HG03280 (cell line): ENCODE data around the gene UTP4.
A peak's percentile ranks its signal among the peaks of the same experiment; 100 is the strongest.
"Not testable (repeated sequence)": the region's sequence is repeated elsewhere in the genome, so short reads cannot be mapped to it uniquely, and the experiment has no call there.

Source experiments
- ATAC-seq: cut with Tn5 transposase; IDR thresholded peaks from one replicate; pipeline ENCODE4 v1.9.1; 2021; ENCODE audit warnings: mild to moderate bottlenecking, moderate library complexity; ENCODE audit not compliant: unreplicated experiment

UTP4 gene

DNA sequence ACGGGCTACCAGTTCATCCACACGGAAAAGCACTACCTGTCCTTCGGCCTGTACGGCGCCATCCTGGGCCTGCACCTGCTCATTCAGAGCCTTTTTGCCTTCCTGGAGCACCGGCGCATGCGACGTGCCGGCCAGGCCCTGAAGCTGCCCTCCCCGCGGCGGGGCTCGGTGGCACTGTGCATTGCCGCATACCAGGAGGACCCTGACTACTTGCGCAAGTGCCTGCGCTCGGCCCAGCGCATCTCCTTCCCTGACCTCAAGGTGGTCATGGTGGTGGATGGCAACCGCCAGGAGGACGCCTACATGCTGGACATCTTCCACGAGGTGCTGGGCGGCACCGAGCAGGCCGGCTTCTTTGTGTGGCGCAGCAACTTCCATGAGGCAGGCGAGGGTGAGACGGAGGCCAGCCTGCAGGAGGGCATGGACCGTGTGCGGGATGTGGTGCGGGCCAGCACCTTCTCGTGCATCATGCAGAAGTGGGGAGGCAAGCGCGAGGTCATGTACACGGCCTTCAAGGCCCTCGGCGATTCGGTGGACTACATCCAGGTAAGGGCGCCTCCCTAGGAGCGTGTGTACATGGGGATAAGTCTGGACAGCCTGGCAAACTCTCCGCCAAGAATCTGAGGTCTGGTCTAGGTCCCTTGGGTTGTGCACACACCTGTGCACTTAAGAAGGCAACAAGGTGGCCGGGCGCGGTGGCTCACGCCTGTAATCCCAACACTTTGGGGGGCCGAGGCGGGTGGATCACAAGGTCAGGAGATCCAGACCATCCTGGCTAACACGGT lies 22.8 kb upstream of the UTP4 start:
- ATAC-seq, result no peak

DNA sequence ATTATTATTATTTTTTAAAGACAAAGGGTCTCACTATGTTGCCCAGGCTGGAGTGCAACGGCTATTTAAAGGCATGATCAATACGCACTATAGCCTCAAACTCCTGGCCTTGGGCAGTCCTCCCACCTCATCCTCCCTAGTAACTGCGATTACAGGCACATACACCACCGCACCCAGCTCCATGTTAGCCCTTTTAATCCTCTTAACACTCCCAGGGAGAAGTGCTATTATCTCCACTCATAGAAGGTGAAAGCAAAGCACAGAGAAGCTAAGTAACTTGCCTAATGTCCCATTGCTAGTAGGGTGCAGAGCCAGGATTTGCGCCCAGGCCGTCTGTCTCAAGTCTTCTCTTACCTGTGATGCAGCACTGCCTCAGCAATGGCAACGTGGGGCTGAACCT lies 22.0 kb upstream of the UTP4 start:
- no peak for ATAC-seq

DNA sequence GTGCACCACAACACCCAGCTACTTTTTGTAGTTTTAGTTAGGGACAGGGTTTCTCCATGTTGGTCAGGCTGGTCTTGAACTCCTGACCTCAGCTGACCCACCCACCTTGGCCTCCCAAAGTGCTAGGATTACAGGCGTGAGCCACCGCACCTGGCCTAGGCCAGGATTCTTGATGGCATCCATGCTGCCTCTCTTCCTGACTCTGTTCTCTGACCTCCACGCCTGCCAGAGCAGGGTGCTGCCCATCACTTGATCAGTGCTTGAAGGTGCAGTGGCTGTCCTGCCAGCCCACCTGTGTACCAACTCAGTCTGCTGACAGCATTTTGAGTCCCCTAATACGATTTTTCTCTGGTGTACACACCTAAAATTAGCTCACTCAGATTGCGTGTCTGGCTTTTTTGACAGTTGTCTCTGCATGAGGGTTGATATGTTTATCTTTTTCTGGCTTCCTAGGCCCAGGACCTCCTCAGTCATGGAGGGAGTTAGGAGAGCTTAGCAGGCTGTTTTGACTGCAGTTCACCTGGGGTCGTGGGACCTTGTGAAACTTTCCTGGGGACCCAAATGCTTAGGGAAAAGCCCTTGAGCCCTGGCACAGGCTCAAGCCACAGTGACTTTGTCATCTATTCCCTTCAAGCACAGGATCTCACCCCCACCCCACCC lies 21.1 kb upstream of the UTP4 start:
- ATAC-seq, result no peak

DNA sequence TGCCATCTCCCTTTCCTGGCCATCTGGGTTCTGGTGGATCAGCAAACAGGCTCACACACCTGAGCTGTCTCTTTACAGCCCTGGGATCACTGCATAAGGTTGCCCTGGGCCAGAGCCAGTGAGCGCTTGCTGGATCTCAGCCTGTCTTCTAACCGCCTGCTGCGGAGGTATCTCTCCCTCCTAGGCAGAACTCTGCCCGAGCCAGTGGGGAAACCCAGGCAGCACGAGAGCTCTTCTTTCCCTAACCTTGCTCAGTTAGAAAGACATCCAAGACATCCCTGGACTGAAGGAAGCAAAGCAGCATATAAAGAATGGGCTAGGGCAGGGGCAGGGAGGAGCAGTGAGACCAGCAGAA lies 20.6 kb upstream of the UTP4 start:
- ATAC-seq, result no peak

DNA sequence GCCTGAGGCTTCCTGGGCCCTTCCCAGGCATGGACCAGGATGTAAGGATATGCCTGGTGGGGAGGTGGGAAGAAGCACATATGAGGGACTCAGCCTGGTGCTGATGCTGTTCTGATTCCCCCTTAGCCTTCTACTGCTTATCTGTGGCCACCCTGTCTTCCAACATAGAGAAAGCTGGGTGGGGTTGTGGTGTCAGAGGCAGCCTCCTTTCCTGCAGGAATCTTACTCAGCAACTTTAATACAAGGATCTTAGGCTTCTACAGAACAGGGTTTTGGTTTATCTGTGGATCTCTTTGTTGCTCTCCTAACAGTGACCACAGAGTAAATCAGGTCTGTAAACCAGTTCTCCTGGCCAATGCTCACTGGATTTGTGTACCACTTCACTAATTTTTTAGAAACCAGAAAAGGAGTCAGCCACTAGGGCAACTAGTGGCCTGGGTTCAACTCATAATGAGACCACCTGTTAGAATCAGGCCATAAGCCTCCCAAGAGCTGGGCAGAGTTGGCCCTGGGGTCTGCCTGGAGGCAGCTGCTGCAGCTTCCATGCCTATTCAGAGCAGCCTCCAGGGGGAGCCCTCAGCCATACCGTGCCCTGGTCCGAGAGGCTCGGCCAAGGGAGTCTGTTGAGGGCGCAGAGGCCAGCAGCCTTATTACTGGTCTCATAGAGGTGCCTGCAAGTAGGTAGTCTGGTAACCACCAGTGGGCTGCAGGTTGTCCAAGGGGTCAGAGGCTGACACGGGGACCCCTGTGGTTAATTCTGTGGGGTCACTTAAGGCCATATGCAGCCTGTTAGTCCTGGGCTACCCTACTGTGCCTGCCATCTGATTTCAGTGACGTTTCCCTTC lies 19.9 kb upstream of the UTP4 start:
- ATAC-seq, result peak; percentile 58

DNA sequence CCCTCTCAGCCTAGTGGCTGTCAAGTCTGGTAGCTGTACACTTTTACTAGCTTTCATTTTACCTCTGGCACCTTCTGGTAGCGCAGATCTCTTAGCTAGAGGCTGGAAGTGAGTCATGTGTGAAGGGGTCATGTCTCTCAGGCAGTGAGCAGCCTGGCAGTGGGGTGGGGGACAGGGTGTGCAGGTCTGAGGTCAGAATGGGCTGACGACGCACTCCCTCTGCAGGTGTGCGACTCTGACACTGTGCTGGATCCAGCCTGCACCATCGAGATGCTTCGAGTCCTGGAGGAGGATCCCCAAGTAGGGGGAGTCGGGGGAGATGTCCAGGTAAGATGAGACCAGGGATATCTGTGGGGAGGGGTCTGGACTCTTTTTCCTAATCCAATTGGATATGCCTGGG lies 19.2 kb upstream of the UTP4 start:
- no peak for ATAC-seq

DNA sequence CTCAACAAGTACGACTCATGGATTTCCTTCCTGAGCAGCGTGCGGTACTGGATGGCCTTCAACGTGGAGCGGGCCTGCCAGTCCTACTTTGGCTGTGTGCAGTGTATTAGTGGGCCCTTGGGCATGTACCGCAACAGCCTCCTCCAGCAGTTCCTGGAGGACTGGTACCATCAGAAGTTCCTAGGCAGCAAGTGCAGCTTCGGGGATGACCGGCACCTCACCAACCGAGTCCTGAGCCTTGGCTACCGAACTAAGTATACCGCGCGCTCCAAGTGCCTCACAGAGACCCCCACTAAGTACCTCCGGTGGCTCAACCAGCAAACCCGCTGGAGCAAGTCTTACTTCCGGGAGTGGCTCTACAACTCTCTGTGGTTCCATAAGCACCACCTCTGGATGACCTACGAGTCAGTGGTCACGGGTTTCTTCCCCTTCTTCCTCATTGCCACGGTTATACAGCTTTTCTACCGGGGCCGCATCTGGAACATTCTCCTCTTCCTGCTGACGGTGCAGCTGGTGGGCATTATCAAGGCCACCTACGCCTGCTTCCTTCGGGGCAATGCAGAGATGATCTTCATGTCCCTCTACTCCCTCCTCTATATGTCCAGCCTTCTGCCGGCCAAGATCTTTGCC lies 18.0 kb upstream of the UTP4 start:
- no peak for ATAC-seq

DNA sequence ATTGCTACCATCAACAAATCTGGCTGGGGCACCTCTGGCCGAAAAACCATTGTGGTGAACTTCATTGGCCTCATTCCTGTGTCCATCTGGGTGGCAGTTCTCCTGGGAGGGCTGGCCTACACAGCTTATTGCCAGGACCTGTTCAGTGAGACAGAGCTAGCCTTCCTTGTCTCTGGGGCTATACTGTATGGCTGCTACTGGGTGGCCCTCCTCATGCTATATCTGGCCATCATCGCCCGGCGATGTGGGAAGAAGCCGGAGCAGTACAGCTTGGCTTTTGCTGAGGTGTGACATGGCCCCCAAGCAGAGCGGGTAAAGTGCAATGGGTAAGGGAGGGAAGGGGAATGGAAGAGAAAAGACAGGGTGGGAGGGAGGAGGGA lies 17.5 kb upstream of the UTP4 start:
- no peak for ATAC-seq

DNA sequence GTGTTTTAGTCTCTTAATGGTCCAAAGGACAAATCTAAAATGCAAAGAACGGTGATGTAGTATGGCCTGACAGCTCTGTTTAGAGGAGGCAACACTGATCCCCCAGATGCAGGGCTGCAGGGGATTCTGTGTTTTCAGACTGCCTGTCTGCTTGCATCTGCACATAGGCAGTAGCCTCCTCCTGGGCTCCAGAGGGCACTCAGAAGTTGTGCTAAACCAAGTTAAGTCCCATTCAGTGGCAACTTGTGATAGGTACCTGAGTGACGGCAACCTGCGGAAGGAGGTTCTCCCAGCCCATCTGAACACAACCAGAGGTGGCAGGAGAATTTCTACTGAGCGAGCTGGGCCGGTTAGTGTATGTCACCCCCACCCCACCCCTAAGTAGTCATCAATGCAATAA lies 17.1 kb upstream of the UTP4 start:
- no peak for ATAC-seq

DNA sequence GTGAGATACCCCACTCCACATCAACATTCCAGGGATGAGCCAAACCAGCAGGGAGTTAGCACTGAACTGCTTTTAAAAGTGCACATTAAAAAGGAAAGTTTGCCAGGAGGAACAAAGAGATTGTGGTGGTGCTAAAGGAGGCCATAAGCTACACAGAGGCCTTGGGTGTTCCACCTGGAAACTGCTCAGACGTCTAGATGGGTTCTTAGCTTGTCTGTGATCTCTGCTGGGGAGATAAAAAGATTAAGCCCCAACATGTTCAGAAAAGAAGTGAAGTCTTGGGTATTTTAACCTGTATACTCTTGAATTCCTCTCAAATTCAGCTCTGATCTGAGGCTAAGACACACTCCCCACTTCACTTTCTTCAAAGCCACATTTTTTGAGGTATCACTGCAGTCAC lies 16.6 kb upstream of the UTP4 start:
- ATAC-seq, result no peak

DNA sequence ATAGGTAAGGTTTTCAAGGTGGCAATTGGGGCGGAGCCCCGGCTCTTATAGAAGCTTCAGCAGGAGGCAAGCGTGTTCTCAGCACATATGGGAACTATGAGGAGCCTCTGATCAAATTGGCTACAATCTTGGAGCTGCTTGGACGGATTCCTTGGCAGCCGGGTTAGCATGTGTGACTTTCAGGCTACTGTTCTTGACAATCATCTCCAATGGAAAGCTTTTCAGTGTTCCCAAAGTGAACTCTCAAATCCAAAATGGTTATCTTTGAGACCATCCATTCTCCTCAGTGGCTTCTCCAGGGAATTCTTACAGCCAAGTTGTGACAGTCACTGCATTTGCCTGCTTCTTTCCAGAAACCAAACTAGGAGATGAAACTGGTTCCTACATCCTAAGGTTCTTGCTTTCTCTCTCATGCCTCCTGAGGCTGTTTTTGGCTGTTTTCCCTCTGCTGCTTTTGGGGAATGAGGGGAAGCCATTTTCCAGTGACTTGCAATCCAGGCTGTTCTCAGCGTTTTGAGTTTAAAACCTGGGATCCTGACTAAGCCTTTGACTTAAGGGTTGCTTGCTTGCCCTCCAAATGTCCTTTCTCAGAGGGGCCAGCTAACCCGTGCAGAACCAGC lies 16.1 kb upstream of the UTP4 start:
- ATAC-seq, result no peak

DNA sequence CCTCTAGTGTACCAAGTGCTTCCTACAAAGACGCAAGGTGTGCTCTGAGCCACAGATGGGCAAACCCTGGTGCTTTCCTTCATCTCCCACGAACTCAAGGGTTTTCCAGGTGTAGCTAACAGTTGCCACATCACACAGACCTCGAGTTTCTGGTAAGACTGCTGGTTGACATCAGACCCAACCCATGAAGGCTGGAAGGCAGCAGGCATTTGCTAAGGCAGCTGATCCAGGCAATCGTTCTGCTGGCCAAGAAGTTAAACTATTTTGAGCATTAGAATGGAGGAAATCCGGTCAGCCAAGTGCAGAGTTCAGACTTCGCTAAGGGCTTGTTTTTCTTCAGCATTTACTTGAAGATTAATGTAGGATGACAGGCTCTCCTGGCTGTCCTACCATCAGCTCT lies 15.5 kb upstream of the UTP4 start:
- no peak for ATAC-seq

DNA sequence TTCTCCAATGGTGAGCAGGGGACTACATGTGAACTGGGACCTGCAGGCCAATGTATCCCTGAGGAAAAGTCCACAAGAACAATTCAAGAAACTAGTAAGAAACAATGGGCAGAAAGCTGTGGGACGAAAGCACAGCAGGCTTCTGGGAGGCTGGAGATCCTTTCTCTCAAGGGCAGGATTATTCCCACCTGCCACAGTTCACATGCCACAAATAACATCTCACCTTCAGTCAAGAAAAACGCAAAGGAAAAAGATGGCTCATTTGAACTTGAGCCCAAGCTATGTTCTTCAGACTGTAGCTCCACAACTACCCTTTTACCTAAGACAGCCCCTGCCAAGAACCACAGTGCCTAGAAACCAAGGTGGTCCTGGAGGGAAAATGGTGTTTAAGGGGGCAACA lies 14.0 kb upstream of the UTP4 start:
- ATAC-seq, result no peak

DNA sequence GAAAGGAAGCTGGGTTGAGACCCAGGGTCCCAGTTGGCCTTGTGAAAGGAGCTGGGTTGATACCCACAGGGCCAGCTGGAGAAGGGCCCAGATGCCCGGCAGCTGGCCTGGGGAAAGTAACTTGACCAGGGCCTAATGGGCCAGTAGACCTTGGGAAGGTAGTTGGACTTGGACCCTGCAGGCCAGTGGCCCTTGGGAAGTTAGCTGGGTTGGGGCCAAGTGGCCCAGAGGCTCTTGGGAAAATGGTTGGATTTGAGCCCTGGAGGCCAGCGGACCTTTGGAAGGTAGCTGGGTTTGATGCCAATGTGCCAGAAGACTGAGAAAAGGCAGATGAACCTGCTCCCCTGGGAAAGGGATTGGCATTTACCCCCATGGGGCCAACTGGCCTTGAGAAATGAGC lies 13.5 kb upstream of the UTP4 start:
- no peak for ATAC-seq

DNA sequence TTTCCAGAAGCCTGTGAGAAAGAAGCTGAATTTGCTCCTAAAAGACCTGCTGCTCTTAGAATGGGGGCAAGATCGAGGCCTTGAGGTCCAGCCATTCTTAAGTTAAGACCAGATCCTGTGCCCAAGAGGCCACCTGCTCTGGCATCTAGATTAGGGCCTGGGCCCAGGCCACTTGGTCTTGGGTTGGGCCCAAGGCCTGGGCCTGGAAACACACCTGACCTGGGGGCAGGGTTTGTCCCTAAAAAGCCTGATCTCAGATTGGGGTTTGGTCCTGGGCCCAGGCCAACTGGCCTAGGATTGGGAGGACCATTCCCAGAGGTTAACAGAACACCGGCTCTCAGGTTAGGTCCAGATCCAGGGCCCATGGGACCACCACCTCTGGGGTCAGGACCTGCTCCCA lies 12.9 kb upstream of the UTP4 start:
- no peak for ATAC-seq

DNA sequence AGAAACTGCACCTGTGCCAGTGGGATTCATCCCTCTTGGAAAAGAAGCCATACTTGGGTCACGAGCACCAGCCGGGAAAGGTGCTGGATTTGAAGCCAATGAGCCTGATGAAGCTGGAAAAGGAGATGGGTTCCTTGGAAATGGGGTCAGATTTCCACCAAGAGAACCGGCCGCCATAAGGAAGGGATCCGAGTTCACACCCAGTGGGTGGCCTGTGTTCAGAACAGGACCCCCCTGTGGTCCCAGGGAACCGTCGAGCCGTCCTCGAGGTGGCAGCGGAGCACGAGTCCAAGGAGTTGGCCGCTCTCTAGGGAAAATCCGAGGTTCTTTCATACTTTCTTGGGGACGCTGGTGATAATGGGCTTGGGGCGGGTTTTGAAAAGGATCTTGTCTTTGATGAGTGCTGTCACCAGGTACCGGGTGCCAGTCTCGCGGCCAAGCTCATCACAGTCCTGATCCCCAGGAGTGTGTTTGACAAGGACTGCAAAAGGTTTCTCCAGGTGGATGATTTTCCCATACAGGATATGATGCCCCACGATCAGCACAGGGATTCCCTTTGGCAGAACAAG lies 12.3 kb upstream of the UTP4 start:
- ATAC-seq, result no peak

DNA sequence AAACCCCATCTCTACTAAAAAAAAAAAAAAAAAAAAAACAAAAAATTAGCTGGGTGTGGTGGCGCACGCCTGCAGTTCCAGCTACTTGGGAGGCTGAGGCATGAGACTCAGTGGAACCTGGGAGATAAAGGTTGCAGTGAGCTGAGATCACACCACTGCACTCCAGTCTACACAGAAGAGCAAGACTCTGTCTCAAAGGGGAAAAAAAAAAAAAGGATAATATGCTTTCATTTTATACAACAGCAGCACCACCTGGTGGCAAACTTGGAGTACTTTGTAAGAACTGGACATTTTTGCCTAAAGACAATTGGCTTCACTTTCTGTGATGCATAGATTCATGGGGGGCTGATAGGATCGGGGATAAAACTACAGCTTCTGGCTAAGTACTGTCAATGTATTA lies 8.5 kb upstream of the UTP4 start:
- ATAC-seq, result no peak

DNA sequence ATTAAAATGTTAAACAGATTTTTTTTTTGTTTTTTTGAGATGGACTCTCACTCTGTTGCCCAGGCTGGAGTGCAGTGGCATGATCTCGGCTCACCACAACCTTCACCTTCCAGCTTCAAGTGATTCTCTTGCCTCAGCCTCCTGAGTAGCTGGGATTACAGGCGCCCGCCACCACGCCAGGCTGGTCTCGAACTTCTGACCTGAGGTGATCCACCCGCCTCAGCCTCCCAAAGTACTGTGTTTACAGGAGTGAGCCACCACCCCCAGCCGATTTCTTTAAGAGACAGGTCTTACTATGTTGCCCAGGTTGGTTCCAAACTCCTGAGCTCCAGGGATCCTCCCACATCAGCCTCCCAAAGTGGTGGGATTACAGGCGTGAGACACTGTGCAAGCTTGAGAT lies 8.0 kb upstream of the UTP4 start:
- not testable (repeated sequence) for ATAC-seq

DNA sequence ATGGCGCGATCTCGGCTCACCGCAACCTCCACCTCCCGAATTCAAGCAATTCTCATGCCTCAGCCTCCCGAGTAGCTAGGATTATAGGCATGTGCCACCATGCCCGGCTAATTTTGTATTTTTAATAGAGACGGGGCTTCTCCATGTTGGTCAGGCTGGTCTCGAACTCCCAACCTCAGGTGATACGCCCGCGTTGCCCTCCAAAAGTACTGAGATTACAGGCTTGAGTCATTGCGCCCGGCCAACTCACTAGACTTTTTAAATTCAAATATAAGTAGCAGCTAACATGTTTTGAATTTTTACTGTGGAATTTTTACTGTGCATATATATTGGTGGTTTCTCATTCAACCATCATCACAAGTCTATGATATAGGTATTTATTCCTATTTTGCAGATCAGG lies 7.5 kb upstream of the UTP4 start:
- ATAC-seq, result not testable (repeated sequence)

DNA sequence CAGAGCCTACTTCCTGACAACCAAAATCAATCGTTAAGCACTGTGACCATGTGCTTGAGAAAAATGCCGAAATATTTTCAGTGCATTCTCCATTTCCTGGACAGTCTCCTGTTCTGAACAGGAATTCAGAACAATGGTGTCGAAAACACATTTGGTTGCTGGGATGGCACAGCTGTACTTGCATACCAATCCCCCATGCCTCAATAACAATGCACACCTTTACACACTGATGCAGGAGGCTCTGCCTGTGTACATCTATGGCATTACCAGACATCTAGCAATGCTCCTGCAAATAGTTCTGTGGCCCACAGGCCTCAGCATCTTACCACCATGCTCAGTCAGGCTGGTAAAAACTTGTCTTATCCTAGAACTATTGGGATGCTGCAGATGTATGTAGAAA lies 6.2 kb upstream of the UTP4 start:
- no peak for ATAC-seq

DNA sequence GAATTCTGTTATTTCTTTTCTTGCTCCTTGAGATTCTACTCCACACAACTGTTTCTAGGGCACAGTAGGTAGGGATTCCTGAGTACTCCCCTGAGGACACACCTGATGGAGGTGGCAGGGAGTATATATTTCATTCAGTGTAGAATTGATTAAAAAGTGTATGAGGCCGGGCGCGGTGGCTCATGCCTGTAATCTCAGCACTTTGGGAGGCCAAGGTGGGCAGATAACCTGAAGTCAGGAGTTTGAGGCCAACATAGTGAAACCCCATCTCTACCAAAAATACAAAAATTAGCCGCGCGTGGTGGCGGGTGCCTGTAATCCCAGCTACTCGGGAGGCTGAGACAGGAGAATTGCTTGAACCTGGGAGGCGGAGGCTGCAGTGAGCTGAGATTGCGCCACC lies 5.6 kb upstream of the UTP4 start:
- ATAC-seq, result not testable (repeated sequence)
